KMS-11 (cell line): ENCODE results near the gene SUN1.

Experiments
- H2AFZ ChIP-seq: fragments of 200-600 bp; sonication (generic); 2 replicates; pipeline ENCODE4 v1.6.1; 2016; ENCODE audit warnings: antibody characterized with exemption, mixed run types, low read depth
- H3K27ac ChIP-seq: fragments of 200-600 bp; sonication (generic); 2 replicates; pipeline ENCODE4 v1.6.1; 2016; ENCODE audit warnings: mild to moderate bottlenecking, mixed run types
- H3K27me3 ChIP-seq: fragments of 200-600 bp; sonication (generic); 2 replicates; pipeline ENCODE4 v1.6.1; 2017; ENCODE audit warnings: mild to moderate bottlenecking, low read depth, mixed run types, moderate library complexity; ENCODE audit not compliant: insufficient read depth
- H3K36me3 ChIP-seq: fragments of 200-600 bp; sonication (generic); 2 replicates; pipeline ENCODE4 v1.6.1; 2017; ENCODE audit warnings: mild to moderate bottlenecking, mixed run types; ENCODE audit not compliant: insufficient read depth
- H3K4me1 ChIP-seq: fragments of 200-600 bp; sonication (generic); 2 replicates; pipeline ENCODE4 v1.6.1; 2016; ENCODE audit warnings: mild to moderate bottlenecking, low read depth, mixed run types; ENCODE audit not compliant: poor library complexity, severe bottlenecking
- H3K4me2 ChIP-seq: fragments of 200-600 bp; sonication (generic); 2 replicates; pipeline ENCODE4 v1.7.0; 2016; ENCODE audit warnings: mild to moderate bottlenecking, mixed run types
- H3K4me3 ChIP-seq: fragments of 200-600 bp; sonication (generic); IDR thresholded peaks from 2 replicates; pipeline ENCODE4 v1.6.1; 2017; ENCODE audit warnings: low read depth, low read length, mixed read lengths; ENCODE audit not compliant: insufficient read depth
- H3K79me2 ChIP-seq: fragments of 200-600 bp; sonication (generic); 2 replicates; pipeline ENCODE4 v1.6.1; 2016; ENCODE audit warnings: low read depth, mixed run types; ENCODE audit not compliant: insufficient read depth
- H3K9ac ChIP-seq: fragments of 200-600 bp; sonication (generic); 2 replicates; pipeline ENCODE4 v1.6.1; 2016; ENCODE audit warnings: mild to moderate bottlenecking, mixed run types
- H4K20me1 ChIP-seq: fragments of 200-600 bp; sonication (generic); 2 replicates; pipeline ENCODE4 v1.6.1; 2016; ENCODE audit warnings: mild to moderate bottlenecking, mixed run types; ENCODE audit not compliant: insufficient read depth
- CTCF ChIP-seq: fragments of 200-600 bp; sonication (generic); conservative IDR thresholded peaks from 2 replicates; pipeline ENCODE4 v1.6.1; 2017; ENCODE audit warnings: low read depth, mild to moderate bottlenecking, antibody characterized with exemption, low read length, moderate library complexity, mixed read lengths

SUN1 gene

GRCh38 chr7:890868-891267 lies 58.6 kb downstream of the SUN1 start:
- no peaks in the 10 kb centered on the region for H3K4me1 ChIP-seq
- peaks cover 3% of the 10 kb centered on the region; the same call in 1 of the 2 replicates for H3K79me2 ChIP-seq
- H3K27ac ChIP-seq = no peak overlapping the region
- H3K27me3 ChIP-seq = no peaks in the 10 kb centered on the region
- H4K20me1 ChIP-seq = no peaks in the 10 kb centered on the region
- no peak overlapping the region for H2AFZ ChIP-seq
- TF ChIP-seq CTCF = no peak
- no peaks in the 10 kb centered on the region for H3K36me3 ChIP-seq
- H3K4me3 ChIP-seq = no peak overlapping the region
- H3K4me2 ChIP-seq = no peak overlapping the region
- H3K9ac ChIP-seq = no peak overlapping the region

- Histone ChIP-seq H4K20me1 (no peaks in the 10 kb centered on the region), H2AFZ (no peak overlapping the region), H3K27me3 (no peaks in the 10 kb centered on the region), H3K36me3 (no peaks in the 10 kb centered on the region), H3K79me2 (no peaks in the 10 kb centered on the region; the same call in 1 of the 2 replicates), H3K4me3 (no peak overlapping the region), H3K9ac (no peak overlapping the region), H3K27ac (no peak overlapping the region), H3K4me2 (no peak overlapping the region), H3K4me1 (no peaks in the 10 kb centered on the region)
- no peak for TF ChIP-seq CTCF
These were observed 59.0 kb downstream of the SUN1 start for GRCh38 chr7:891291-891690.

- no peak overlapping the region for H3K9ac ChIP-seq
- no peak overlapping the region for H3K4me2 ChIP-seq
- H3K4me3 ChIP-seq = no peak overlapping the region
- no peaks in the 10 kb centered on the region for H3K36me3 ChIP-seq
- no peaks in the 10 kb centered on the region for H3K4me1 ChIP-seq
- H4K20me1 ChIP-seq = no peaks in the 10 kb centered on the region
- TF ChIP-seq CTCF = no peak
- H3K27ac ChIP-seq = no peak overlapping the region
- no peaks in the 10 kb centered on the region for H3K79me2 ChIP-seq
- H3K27me3 ChIP-seq = no peaks in the 10 kb centered on the region
- no peak overlapping the region for H2AFZ ChIP-seq
These were observed 59.5 kb downstream of the SUN1 start for GRCh38 chr7:891805-892204.

- H3K9ac ChIP-seq = no peak overlapping the region
- H3K27me3 ChIP-seq = no peaks in the 10 kb centered on the region
- no peaks in the 10 kb centered on the region for H3K4me1 ChIP-seq
- no peaks in the 10 kb centered on the region for H4K20me1 ChIP-seq
- H2AFZ ChIP-seq = no peak overlapping the region
- no peak overlapping the region for H3K27ac ChIP-seq
- no peaks in the 10 kb centered on the region for H3K36me3 ChIP-seq
- H3K4me3 ChIP-seq = no peak overlapping the region
- no peaks in the 10 kb centered on the region for H3K79me2 ChIP-seq
- no peak overlapping the region for H3K4me2 ChIP-seq
- TF ChIP-seq CTCF = no peak
These were observed 60.6 kb downstream of the SUN1 start for GRCh38 chr7:892648-893593.
